Measurements from ENCODE around the gene SLC5A4.
"Not testable (repeated sequence)": the region's sequence is repeated elsewhere in the genome, so short reads cannot be mapped to it uniquely, and the experiment has no call there.

The SLC5A4 gene

GRCh38 chr22:32199961-32200360, 55.2 kb downstream of the SLC5A4 start:
- no peak for FAIRE-seq

GRCh38 chr22:32199341-32199740, 55.8 kb downstream of the SLC5A4 start:
- FAIRE-seq: no peak

- not testable (repeated sequence) for FAIRE-seq
These were observed 57.5 kb downstream of the SLC5A4 start for GRCh38 chr22:32197553-32198226.

- FAIRE-seq: not testable (repeated sequence)
These were observed 59.2 kb downstream of the SLC5A4 start for GRCh38 chr22:32195900-32196299.

- FAIRE-seq: not testable (repeated sequence)
These were observed 61.8 kb downstream of the SLC5A4 start for GRCh38 chr22:32193346-32193745.

GRCh38 chr22:32191021-32191420, 64.1 kb downstream of the SLC5A4 start:
- not testable (repeated sequence) for FAIRE-seq

GRCh38 chr22:32185821-32186220, 69.3 kb downstream of the SLC5A4 start:
- FAIRE-seq: no peak

- FAIRE-seq: no peak
These were observed 71.5 kb downstream of the SLC5A4 start for GRCh38 chr22:32183625-32184024.

- no peak for FAIRE-seq
These were observed 74.1 kb downstream of the SLC5A4 start for GRCh38 chr22:32181043-32181442.

GRCh38 chr22:32177221-32177765, 77.9 kb downstream of the SLC5A4 start:
- no peak for FAIRE-seq

GRCh38 chr22:32175683-32176644, 79.2 kb downstream of the SLC5A4 start:
- FAIRE-seq: no peak

- FAIRE-seq: no peak
These were observed 80.0 kb downstream of the SLC5A4 start for GRCh38 chr22:32175115-32175514.
